ENCODE data around the gene COX20.

COX20 gene

GRCh38 chr1:244865028-244865371 is 29.5 kb downstream of the COX20 start:
- no peaks in the 10 kb centered on the region for H3K27me3 ChIP-seq (ENCODE audit: insufficient read depth, insufficient read length)
- DNase-seq (ENCODE audit: low read depth, low spot score) = peak; percentile 55
- H3K9me3 ChIP-seq (ENCODE audit: insufficient read depth, low read length) = no peaks in the 10 kb centered on the region
- peaks cover 6% of the 10 kb centered on the region for H3K4me1 ChIP-seq (ENCODE audit: insufficient read depth, insufficient read length)
- TF ChIP-seq YY1 (IDR thresholded peaks at IDR 0.05; ENCODE audit: insufficient read depth, insufficient read length) (no peak), ZNF274 (IDR thresholded peaks at IDR 0.05; ENCODE audit: low read depth, low read length) (no peak), SUZ12 (IDR thresholded peaks at IDR 0.05; ENCODE audit: extremely low read depth, insufficient read depth, insufficient read length) (no peak)
- peaks cover 35% of the 10 kb centered on the region for H3K36me3 ChIP-seq (ENCODE audit: insufficient read depth, insufficient read length, low read length)
- peak overlapping the region; percentile 99 for H3K9ac ChIP-seq (ENCODE audit: insufficient read length, low read depth)
- H3K4me3 ChIP-seq (ENCODE audit: insufficient read length, low read depth) = peak overlapping the region; percentile 99

DNA sequence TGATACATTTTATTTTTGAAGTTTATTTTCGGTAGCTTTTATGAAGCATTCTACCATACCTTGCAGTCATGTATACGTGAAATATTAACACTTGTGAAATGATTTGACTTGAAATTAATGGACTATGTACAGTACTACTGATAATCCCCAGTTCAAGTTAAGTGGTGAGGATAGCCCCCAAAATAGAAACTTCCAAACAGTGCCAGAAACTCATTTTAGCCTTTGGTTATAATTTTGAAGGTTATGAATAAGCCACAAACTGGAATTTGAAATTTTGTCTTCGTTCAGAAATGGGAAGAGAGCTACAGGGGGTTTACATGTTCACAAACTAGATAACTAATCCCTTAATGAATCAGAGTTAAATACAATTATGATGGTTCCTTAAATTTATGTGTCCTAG is 30.4 kb downstream of the COX20 start:
- Histone ChIP-seq H3K27me3 (ENCODE audit: insufficient read depth, insufficient read length) (no peaks in the 10 kb centered on the region), H3K9ac (ENCODE audit: insufficient read length, low read depth) (peak overlapping the region; percentile 53), H3K4me3 (ENCODE audit: insufficient read length, low read depth) (no peak overlapping the region), H3K36me3 (ENCODE audit: insufficient read depth, insufficient read length, low read length) (peaks cover 26% of the 10 kb centered on the region), H3K9me3 (ENCODE audit: insufficient read depth, low read length) (no peaks in the 10 kb centered on the region), H3K4me1 (ENCODE audit: insufficient read depth, insufficient read length) (peaks cover 4% of the 10 kb centered on the region)
- TF ChIP-seq ZNF274 (IDR thresholded peaks at IDR 0.05; ENCODE audit: low read depth, low read length) (no peak), YY1 (IDR thresholded peaks at IDR 0.05; ENCODE audit: insufficient read depth, insufficient read length) (no peak)
- no peak for DNase-seq (ENCODE audit: low read depth, low spot score)

DNA sequence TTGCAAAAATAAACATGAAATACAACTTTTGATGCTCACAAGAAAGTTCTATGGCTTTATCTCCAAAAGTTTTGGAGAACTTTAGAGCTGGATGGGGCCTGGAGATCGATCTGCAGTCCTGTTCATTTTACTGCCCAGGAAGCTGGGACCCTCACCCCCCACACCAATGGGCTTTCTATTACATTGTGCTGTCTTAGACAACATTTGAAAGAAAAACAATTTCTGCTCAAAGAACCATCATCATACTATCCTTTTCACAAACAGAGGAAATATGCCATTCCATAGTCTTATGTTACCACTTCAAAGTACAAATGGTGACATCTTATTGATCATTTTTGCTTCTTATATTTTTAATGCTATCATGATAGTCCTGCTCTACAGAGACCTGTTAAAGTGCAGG is 30.9 kb downstream of the COX20 start:
- DNase-seq (ENCODE audit: low read depth, low spot score) = no peak
- no peak overlapping the region for H3K4me3 ChIP-seq (ENCODE audit: insufficient read length, low read depth)
- H3K4me1 ChIP-seq (ENCODE audit: insufficient read depth, insufficient read length) = peaks cover 4% of the 10 kb centered on the region
- peaks cover 21% of the 10 kb centered on the region for H3K36me3 ChIP-seq (ENCODE audit: insufficient read depth, insufficient read length, low read length)
- TF ChIP-seq ZNF274 (IDR thresholded peaks at IDR 0.05; ENCODE audit: low read depth, low read length) (no peak), SUZ12 (IDR thresholded peaks at IDR 0.05; ENCODE audit: extremely low read depth, insufficient read depth, insufficient read length) (no peak), YY1 (IDR thresholded peaks at IDR 0.05; ENCODE audit: insufficient read depth, insufficient read length) (no peak)
- no peak overlapping the region for H3K9ac ChIP-seq (ENCODE audit: insufficient read length, low read depth)
- no peaks in the 10 kb centered on the region for H3K27me3 ChIP-seq (ENCODE audit: insufficient read depth, insufficient read length)
- no peaks in the 10 kb centered on the region for H3K9me3 ChIP-seq (ENCODE audit: insufficient read depth, low read length)

DNA sequence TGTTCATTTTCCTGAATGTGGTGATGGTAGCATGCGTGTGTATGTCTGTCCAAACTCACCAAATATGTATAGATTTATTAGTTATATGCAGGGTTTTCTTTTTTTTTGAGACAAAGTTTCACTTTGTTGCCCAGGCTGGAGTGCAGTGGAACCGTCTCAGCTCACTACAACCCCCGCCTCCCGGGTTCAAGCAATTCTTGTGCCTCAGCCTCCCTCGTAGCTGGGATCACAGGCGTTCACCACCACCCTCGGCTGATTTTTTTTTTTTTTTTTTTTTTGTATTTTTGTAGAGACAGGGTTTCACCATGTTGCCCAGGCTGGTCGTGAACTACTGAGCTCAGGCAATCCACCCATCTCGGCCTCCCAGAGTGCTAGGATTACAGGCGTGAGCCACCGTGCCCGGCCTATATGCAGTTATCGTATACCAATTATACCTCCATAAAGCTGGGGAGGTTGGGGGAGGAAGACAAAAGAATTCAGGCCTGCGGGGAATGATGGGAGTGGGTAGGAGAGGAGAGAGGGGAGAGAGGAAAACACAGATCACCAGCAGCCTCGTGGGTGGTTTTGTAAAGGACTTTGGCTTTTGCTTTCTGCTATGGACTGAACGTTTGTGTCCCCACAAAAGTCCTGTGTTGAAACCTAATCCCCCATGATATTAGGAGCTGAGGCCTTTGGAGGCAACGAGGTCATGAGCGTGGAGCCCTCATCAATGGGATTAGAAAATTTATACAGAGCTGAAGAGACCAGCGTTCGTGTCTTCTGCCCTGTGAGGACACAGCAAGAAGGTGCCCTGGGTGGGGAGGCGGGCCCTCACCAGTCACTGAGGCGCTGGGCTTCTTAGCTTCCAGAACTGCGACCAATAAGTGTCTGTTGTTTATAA is 33.3 kb downstream of the COX20 start:
- DNase-seq (ENCODE audit: low read depth, low spot score) = no peak
- Histone ChIP-seq H3K9ac (ENCODE audit: insufficient read length, low read depth) (no peak overlapping the region), H3K36me3 (ENCODE audit: insufficient read depth, insufficient read length, low read length) (peaks cover 3% of the 10 kb centered on the region), H3K4me3 (ENCODE audit: insufficient read length, low read depth) (no peak overlapping the region), H3K9me3 (ENCODE audit: insufficient read depth, low read length) (no peaks in the 10 kb centered on the region), H3K4me1 (ENCODE audit: insufficient read depth, insufficient read length) (peaks cover 4% of the 10 kb centered on the region), H3K27me3 (ENCODE audit: insufficient read depth, insufficient read length) (no peaks in the 10 kb centered on the region)
- TF ChIP-seq ZNF274 (IDR thresholded peaks at IDR 0.05; ENCODE audit: low read depth, low read length) (no peak), YY1 (IDR thresholded peaks at IDR 0.05; ENCODE audit: insufficient read depth, insufficient read length) (no peak), SUZ12 (IDR thresholded peaks at IDR 0.05; ENCODE audit: extremely low read depth, insufficient read depth, insufficient read length) (no peak)

DNA sequence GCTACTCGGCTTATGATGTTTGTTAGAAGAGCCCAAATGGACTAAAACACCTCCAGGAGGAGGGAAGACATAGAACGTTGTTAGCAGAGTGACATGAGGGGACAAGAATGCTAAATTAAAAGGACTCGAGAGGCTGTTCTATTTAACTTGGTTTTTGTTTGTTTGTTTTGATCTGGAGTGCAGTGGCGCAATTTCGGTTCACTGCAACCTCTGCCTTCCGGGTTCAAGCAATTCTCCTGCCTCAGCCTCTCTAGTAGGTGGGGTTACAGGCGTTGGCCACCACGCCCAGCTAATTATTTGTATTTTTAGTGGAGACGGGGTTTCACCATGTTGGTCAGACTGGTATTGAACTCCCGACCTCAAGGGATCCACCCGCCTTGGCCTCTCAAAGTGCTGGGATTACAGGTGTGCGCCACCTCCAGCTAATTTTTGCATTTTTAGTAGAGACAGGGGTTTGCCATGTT is 33.9 kb downstream of the COX20 start:
- H3K36me3 ChIP-seq (ENCODE audit: insufficient read depth, insufficient read length, low read length) = no peaks in the 10 kb centered on the region
- no peak overlapping the region for H3K9ac ChIP-seq (ENCODE audit: insufficient read length, low read depth)
- H3K4me1 ChIP-seq (ENCODE audit: insufficient read depth, insufficient read length) = peaks cover 4% of the 10 kb centered on the region
- no peaks in the 10 kb centered on the region for H3K27me3 ChIP-seq (ENCODE audit: insufficient read depth, insufficient read length)
- TF ChIP-seq YY1 (IDR thresholded peaks at IDR 0.05; ENCODE audit: insufficient read depth, insufficient read length) (no peak), SUZ12 (IDR thresholded peaks at IDR 0.05; ENCODE audit: extremely low read depth, insufficient read depth, insufficient read length) (no peak), ZNF274 (IDR thresholded peaks at IDR 0.05; ENCODE audit: low read depth, low read length) (no peak)
- DNase-seq (ENCODE audit: low read depth, low spot score) = no peak
- H3K4me3 ChIP-seq (ENCODE audit: insufficient read length, low read depth) = no peak overlapping the region
- H3K9me3 ChIP-seq (ENCODE audit: insufficient read depth, low read length) = no peaks in the 10 kb centered on the region

DNA sequence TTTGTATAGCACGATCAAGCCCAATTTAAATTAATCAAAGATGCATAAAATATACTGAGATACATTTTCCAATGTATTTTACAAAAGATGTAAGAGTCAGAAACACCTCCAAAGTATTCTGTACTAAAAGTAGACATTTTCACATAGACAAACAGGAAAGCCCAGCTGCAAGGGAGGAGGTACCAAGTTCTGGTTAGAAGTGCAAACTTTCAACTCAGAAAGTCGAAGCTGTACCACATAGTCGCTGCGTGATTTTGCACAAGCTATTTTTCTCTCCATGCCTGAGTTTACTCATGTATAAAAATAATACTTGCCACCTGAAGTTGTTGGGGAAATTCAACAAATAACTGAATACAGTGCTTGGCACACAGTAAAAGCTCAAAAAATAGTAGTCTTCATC is 34.5 kb downstream of the COX20 start:
- Histone ChIP-seq H3K36me3 (ENCODE audit: insufficient read depth, insufficient read length, low read length) (no peaks in the 10 kb centered on the region), H3K27me3 (ENCODE audit: insufficient read depth, insufficient read length) (no peaks in the 10 kb centered on the region), H3K4me3 (ENCODE audit: insufficient read length, low read depth) (no peak overlapping the region), H3K4me1 (ENCODE audit: insufficient read depth, insufficient read length) (peaks cover 4% of the 10 kb centered on the region), H3K9me3 (ENCODE audit: insufficient read depth, low read length) (no peaks in the 10 kb centered on the region), H3K9ac (ENCODE audit: insufficient read length, low read depth) (no peak overlapping the region)
- TF ChIP-seq ZNF274 (IDR thresholded peaks at IDR 0.05; ENCODE audit: low read depth, low read length) = no peak
- TF ChIP-seq SUZ12 (IDR thresholded peaks at IDR 0.05; ENCODE audit: extremely low read depth, insufficient read depth, insufficient read length) = no peak
- no peak for TF ChIP-seq YY1 (IDR thresholded peaks at IDR 0.05; ENCODE audit: insufficient read depth, insufficient read length)
- DNase-seq (ENCODE audit: low read depth, low spot score) = no peak

GRCh38 chr1:244874974-244875579 is 39.6 kb downstream of the COX20 start:
- TF ChIP-seq ZNF274 (IDR thresholded peaks at IDR 0.05; ENCODE audit: low read depth, low read length) = no peak
- no peaks in the 10 kb centered on the region for H3K9me3 ChIP-seq (ENCODE audit: insufficient read depth, low read length)
- H3K27me3 ChIP-seq (ENCODE audit: insufficient read depth, insufficient read length) = no peaks in the 10 kb centered on the region
- peak; percentile 76 for DNase-seq (ENCODE audit: low read depth, low spot score)
- no peaks in the 10 kb centered on the region for H3K36me3 ChIP-seq (ENCODE audit: insufficient read depth, insufficient read length, low read length)
- no peak overlapping the region for H3K9ac ChIP-seq (ENCODE audit: insufficient read length, low read depth)
- no peak overlapping the region for H3K4me3 ChIP-seq (ENCODE audit: insufficient read length, low read depth)
- H3K4me1 ChIP-seq (ENCODE audit: insufficient read depth, insufficient read length) = no peaks in the 10 kb centered on the region
